ENCODE data around the gene ATRX.
"Not testable (repeated sequence)": the region's sequence is repeated elsewhere in the genome, so short reads cannot be mapped to it uniquely, and the experiment has no call there.

ATRX gene

DNA sequence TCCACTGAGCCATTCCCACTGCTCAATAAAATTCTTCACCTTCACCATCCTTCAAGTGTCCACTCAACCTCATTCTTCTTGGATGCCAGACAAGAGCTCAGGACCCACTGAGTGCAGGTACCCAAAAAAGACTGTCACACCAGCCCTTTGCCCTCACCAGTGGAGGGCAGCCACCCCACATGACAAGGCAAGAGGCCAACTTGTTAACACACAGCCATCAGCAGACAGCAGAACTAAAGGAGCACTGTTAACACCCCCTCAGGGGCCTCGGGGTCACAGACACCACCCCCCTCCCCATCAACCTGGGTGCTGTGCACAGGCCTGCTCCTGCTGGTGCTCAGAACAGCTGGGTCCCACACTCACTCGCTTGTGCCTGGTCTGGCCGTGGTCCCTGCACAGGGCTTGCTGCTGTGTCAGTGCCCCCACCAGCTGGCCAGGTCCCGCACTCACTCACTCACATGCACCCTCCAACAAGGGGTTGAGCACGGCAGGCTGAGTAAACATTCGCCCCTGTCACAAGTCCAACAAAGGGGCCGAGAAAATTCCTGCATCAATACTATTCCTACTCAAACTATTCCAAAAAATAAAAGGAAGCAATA is 54.1 kb downstream of the ATRX start:
- DNase-seq: no peak

DNA sequence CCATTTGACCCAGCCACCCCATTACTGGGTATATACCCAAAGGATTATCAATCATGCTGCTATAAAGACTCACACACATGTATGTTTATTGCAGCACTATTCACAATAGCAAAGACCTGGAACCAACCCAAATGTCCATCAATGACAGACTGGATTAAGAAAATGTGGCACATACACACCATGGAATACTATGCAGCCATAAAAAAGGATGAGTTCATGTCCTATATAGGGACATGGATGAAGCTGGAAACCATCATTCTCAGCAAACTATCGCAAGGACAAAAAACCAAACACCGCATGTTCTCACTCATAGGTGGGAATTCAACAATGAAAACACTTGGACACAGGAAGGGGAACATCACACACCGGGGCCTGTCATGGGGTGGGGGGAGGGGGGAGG is 59.9 kb downstream of the ATRX start:
- not testable (repeated sequence) for DNase-seq

DNA sequence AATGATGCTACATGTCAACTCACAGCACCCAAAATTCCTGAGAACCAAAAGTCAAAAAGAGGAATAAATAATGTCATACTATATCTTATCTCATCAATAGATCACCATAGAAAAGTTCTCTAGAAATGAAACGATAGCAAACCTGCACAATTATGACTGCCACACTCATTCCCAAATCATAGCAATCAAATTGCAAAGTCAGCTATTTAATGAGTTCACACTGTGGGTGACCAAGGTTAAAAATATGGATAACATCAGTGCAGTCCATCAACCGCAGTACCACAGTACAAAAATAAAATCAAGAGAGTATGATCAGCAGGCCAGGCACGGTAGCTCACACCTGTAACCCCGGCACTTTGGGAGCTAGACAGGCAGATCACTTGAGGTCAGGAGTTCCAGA is 62.3 kb downstream of the ATRX start:
- DNase-seq: no peak

DNA sequence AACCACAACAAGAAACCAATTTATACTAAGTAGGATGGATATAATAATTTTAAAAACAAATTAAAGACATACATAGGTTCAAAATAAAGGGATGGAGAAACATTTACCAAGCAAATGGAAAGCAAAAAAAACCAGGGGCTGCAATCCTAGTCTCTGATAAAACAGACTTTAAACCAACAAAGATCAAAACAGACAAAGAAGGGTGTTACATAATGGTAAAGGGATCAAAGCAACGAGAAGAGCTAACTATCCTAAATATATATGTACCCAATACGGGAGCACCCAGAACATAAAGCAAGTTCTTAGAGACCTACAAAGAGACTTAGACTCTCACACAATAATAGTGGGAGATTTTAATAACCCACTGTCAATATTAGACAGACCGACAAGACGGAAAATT is 66.6 kb downstream of the ATRX start:
- no peak for DNase-seq

DNA sequence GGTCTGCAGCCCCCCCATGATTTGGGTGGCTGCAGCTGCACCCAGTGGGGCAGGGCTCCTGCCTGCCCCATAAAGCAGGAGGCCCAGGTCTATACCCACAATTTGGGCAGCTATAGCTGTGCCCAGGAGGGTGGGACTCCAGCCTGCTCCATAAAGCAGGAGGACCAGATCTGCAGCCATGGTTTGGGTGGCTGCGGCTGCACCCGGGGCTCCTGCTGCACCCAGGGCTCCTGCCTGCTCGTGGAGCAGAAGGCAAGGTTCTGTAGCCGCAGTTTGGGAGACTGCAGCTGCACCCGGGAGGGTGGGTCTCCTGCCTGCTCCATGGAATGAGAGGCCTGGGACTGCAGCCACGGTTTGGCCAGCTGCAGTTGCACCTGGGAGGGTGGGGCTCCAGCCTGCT is 81.1 kb downstream of the ATRX start:
- DNase-seq: no peak

DNA sequence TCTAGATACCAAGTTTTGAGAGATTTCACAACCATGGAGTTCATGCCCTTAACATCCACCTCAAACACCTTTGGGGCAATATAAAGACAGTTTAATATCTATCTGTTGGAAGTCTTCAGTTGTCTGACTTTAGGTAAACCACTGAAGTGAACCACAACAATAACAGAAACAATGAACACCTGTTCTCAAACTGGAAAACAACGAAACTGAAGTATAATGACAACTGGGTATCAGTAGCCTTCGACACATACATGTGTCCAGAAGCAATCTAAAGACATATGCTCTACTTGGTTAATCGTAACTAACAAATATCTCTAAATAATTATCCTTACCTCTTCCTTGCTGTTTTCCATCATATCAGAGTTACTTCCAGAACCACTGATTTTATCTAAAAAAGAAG is 87.8 kb downstream of the ATRX start:
- DNase-seq: no peak

DNA sequence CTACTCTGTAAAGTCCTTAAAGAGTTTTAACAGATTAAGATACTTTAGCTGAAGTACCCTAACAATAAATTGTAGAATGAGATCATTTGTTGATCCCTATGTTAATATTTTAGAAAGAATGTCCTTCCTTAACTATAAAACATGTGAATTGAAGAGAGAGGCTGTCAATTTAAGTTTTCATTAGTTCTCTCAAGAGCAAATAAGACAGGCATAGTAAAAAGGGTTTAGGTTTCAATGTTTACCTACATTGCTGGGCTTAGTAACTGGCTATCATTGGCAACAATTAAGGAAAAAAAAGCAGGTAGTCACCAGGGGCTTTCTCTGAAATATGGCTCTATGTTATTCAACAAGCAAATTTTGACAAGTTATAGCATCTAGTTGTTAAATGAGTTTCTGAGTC is 91.5 kb downstream of the ATRX start:
- DNase-seq: no peak

DNA sequence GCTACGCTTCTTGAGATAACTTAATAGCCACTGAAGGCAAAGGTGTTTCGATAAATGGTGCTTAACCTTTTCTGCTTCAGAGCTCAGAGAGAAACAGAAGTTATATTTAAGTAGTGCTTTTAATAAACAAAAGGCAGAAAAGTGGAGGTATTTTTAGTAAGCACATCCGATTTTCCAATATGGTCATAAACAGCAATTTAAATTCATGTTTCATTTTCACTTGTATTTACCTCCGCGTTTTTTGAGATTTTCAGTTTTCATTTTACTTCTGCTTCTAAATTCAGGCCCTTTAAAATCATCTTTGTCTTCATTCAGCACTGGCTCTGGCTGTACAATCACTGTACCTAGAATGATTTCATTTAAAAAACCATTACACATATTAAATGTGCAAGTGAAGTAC is 92.4 kb downstream of the ATRX start:
- no peak for DNase-seq

DNA sequence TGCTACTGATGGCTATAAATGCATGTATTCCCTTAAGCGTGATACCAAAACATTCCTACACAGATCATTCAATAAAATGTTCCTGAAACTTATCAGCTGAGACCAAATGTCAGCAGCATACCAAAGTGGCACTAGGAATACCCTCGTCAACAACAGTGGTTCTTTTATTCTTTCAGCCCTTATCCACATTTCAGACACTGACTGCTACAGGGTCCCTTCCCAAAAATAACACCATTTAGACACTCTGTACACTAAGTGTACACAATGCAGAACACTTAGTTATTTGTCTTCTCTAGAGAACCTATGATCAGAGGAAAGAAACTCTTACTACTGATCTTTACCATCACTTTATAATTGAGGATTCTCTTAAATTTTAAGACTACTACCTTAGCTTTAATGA is 94.1 kb downstream of the ATRX start:
- no peak for DNase-seq

DNA sequence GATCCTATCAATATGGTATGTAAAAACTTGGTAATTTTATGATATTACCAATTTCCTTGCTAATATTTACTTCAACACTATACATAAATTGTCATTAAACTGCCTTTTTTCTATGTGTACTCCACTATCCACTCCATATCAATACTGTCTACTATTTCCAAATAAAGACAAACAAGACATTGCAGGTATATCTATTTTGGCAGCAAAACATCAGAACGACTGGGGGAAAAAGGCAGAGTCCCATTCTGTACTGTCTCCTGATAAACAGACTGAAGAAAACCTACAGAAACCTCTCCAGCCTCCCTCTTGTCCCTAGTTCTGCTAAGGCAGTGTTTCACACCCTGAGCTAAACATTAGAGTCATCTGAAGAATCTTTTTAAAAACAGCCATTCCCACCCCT is 96.6 kb downstream of the ATRX start:
- DNase-seq: no peak

DNA sequence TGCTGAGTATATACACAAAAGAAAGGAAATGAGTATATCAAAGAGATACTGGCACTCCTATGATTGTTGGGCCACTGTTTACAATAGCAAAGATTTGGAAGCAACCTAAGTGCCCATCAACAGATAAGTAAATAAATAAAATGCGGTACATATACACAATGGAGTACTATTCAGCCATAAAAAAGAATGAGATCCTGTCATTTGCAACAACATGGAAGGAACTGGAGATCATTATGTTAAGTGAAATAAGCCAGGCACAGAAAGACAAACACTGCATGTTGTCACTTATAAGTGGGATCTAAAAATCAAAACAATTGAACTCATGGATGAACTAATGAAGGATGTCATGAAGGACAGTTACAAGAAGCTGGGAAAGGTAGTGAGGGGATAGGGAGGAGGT is 100.3 kb downstream of the ATRX start:
- not testable (repeated sequence) for DNase-seq

DNA sequence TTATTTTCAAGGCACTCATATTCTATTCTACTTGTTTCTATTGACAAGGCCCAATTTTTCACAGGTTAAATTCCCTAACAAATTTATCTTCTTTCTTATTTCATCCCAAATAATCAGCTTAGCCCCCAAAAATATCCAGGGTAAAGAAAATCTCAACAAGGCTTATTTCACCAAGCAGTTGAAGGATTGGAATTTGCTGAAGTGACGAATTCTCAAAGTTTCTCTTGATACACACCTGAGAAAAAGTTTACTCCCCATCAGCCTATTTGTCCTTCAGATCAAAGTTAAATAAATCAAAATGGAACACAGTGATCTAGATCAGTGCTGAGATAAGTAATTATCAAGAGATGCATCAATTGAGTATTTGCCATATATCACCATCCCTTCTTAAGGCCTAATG is 106.9 kb downstream of the ATRX start:
- DNase-seq: no peak

DNA sequence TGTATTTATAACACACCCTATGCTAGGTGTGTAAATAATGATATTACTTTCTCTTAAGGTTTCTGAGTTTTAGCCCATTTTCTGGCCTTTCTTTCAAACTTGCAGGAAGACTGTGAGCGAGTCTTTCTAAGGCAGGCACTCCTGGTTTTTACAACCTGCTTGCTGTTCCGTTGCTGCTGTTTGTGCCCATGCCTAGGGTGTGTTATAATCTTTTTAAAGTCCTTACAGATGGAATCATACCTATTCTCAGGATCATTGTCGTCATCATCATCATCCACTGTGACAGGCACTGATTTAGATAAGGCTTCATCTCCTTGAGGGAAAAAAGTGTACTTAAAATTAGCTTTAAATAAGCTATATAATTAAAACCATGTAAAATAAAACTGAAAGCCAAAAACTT is 110.0 kb downstream of the ATRX start:
- no peak for DNase-seq

DNA sequence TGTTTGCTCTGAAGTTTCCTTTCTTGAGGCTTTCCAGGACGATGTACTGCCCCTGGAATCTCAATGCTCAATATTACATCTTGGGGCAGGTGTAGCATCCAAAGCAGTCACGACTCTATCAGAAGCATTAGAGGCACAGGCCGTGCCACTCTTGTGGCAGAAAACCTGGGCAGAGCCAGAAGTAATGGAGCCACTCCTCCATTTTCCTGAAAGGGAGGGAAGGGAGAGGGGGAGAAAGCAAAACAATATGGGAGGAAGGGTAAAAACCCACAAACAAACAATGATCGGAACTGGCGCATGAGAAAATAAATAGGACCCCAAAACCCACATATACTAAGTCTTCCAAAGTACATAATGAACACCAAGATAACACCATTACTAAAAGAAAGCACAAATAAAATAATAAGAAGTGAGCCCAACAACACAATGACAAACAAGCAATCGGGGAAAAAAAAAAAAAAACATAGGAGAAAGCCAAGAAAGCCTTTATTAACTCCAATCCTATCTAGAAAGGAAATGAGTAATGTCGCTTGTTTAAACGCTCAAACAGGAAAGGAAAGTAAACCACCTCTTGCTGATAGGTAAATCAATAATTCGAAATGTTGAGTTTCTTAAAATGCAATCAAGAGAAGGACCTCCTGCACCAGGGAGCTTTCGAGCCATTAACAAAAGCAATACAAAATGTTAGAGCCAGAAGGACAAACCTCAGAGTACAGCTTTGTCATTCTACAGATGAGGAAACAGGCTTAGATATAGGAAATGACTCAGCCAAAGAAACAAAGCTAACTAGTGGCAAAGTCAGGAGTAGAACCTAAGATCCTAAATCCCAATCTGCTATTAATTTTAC is 117.4 kb downstream of the ATRX start:
- no peak for DNase-seq

DNA sequence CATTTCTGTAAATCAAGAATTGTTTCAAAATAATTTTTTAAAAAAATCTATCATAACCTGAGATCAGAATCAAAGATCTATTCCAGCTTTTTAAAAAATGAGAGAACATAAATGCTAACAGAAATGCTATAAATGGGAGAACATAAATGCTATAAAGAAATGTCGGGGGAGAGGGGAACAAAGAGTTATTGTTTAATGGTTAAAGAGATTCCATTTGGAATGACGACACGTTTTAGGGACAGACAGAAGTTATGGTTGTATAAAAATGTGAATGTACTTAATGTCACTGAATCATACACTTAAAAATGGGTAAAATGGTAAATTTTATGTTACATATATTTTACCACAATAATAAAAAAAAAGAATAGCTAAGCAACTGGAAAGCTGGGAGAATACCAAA is 127.1 kb downstream of the ATRX start:
- no peak for DNase-seq

DNA sequence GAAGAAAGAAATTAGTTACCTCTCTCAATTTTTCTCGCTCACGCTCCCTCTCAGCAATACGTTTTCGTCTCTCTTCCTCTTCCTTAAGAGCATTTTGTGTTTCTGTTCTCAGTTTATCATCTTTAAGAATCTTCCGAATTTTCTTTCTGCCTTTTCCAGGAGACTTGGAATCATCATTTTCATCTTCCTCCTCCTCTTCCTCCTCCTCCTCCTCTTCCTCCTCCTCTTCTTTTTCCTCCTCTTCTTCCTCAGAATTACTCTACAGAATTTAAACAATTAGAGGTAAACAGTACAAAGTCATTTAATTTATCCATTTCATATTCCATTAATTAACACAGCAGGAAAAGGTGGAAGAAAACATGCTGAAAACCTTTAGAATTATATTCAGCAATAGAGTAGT is 133.9 kb downstream of the ATRX start:
- no peak for DNase-seq

DNA sequence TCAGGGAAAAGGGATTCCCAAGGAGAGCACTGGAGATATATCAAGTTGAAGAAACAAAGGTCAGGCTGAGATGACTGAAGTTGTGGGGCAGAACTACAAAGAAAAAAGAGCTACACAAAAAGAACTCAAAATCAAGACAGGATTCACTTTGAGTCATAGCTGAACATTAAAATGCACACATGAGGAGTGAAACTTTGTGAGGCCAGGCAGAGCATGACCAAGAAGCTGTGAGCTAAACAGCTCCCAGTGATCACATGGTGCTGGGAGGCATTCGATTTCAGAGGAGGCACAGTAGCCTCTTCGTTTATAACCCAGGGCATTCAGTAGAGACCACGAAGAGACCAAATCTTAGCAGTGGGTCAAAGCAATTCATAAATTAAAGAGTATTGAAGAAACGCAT is 145.3 kb downstream of the ATRX start:
- DNase-seq: no peak

DNA sequence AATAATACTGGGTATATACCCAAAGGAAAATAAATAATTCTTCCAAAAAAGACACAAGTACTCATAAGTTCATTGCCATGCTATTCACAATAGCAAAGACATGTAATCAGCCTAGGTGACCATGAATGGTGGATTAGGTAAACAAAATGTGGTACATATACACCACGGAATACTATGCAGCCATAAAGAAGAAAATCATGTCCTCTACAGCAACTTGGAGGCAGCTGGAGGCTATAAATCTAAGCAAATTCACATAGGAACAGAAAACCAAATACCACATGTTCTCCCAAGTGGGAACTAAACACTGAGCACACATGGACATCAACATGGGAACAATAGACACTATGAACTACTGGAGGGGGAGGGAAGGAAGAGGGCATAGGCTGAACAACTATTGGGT is 146.2 kb downstream of the ATRX start:
- DNase-seq: no peak

DNA sequence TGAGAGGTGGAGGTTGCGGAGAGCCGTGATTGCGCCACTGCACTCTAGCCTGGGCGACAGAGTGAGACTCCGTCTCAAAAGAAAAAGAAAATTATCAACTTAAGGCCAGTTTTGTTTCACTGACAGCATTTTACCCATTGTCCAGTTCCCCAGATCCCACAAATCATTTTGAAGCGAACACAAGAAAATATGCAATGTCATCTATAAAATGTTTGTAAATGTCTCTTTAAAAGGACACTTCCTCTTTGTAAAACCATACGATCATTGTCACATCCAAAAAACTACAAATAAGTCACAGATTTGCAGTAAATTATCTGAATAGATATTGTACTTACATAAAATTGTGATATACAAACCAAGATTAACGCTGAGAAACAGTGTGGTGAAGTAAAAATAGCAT is 147.6 kb downstream of the ATRX start:
- no peak for DNase-seq

DNA sequence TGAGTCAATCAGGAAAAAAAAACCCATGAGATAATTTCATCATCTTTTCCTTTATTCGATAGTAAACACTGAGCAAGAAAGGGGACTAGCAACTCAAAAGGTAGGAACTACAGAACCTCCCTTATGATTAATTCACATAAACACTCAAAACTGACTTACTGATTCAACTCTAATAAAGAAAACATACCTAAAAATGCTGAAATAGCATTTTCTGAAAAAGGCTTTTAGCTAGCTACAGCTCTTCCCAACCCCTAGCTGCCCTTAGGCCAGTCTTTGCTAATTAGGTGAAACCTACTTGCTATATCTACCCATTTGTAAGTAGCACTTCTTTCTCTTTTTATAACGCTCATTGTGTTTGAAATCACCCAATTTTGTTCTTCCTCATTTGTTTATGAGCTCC is 150.6 kb downstream of the ATRX start:
- no peak for DNase-seq

DNA sequence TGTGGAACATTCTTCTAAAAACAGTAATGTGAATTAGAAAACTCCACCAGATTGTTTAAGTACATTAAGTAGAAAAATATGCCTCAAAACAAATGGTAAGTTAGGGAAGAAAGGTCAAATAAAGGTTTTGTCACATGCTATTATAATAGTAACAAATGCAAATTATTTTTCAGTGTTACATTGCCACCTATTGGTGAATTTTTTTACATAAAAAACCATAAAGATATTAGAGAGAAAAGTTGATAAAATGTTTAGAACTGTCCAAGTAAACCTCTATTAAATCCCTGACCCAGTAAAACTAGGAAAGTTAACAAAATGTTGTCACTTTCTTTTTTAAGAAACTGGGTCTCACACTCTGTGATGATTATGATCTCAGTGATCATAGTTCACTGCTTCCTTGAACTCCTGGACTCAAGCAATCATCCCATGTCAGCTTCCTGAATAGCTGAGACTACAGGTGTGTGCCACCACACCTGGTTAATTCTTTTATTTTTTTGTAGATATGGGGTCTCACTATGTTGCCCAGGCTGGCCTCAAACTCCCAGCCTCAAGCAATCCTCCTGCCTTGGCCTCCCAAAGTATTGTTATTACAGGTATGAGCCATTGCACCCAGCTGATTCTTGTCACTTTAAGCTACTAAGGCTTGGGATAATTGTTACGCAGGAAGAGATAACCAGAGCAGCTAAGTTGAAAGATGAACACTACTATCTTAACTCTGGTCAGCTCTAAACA is 157.6 kb downstream of the ATRX start:
- DNase-seq: no peak

DNA sequence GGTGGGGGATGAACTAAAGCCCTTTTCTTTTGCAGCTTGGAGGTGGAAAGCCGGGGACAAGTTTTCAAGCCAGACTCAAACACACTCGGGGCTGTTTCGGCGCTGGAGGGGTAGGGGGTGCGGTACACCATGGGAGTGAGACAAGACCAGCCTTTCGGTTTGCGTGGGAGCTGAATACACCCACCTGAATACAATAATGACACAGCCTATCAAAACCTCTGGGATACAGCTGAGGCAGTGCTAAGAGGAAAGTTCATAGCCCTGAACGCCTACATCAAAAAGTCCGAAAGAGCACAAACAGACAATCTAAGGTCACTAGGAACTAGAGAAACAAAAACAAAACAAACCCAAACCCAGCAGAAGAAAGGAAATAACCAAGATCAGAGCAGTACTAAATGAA is 163.3 kb downstream of the ATRX start:
- DNase-seq: no peak

DNA sequence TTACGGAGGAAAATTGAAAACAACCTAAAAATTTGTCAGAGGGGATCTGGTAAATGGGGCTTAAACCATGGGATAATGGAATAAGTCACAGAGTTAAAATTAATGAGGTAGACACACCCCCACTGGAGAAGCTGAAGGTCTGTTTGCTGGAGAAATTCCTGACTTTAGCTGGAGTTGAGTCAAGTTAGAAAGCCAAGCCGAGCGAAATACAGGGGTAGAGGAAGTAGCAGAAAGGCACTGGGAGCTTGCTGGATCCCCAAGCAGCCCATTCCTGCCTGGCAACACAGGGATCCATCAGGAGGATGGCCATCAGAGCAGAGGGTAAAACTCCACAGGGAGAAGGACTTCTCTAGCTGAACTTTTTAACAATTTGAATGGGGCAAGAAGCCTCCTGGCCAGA is 163.8 kb downstream of the ATRX start:
- DNase-seq: no peak
